ENCODE data around the gene SIGLEC15. TPM values are rescaled to one million over a fixed set of nuclear protein-coding genes. Genes with fewer than 3 reads are reported as not detected.

The SIGLEC15 gene
- total and polyA plus RNA-seq, 2 donors (not counting 1 experiment from before 2014, with no cell fraction given): 0.19 to 1.5 TPM

GRCh38 chr18:45859334-45859733, 33.9 kb downstream of the SIGLEC15 start:
- Histone ChIP-seq H3K4me2 (ENCODE audit: extremely low read depth, insufficient read depth, low read length) (no peak overlapping the region), H3K4me3 (replicated peaks in 1 of 4; ENCODE audit: control extremely low read depth in 1 of 4, insufficient read depth in 1 of 4, low read depth in 3 of 4, low read length in 4 of 4) (no peak overlapping the region), H3K36me3 (ENCODE audit: control insufficient read depth, insufficient read depth, low read length) (peaks cover 24% of the 10 kb centered on the region), H4K20me1 (ENCODE audit: control insufficient read depth, extremely low read depth, insufficient read depth, low read length) (no peaks in the 10 kb centered on the region), H3K27ac (ENCODE audit: insufficient read depth, low read length) (no peak overlapping the region), H2AFZ (ENCODE audit: low read length) (no peak overlapping the region), H3K9ac (ENCODE audit: insufficient read depth, low read length) (no peak overlapping the region), H3K4me1 (ENCODE audit: control insufficient read depth, extremely low read depth, insufficient read depth, low read length) (no peaks in the 10 kb centered on the region), H3K9me3 (ENCODE audit: control insufficient read depth, insufficient read depth, low read depth, low read length) (no peaks in the 10 kb centered on the region), H3K79me2 (ENCODE audit: control insufficient read depth, insufficient read depth, low read length) (no peaks in the 10 kb centered on the region), H3K27me3 (ENCODE audit: control insufficient read depth, insufficient read depth, low read length) (no peaks in the 10 kb centered on the region)
- no peak for TF ChIP-seq EZH2 (IDR thresholded peaks at IDR 0.05; ENCODE audit: low read length, missing control alignments)
- TF ChIP-seq CTCF (conservative IDR thresholded peaks at IDR 0.05 in 1 of 2, IDR thresholded peaks at IDR 0.05 in 1 of 2; ENCODE audit: low read depth in 1 of 2, low read length in 2 of 2): no peak
- no peak for DNase-seq (ENCODE audit: low read depth in 2 of 2)

- Histone ChIP-seq H3K9me3 (ENCODE audit: control insufficient read depth, insufficient read depth, low read depth, low read length) (no peaks in the 10 kb centered on the region), H3K36me3 (ENCODE audit: control insufficient read depth, insufficient read depth, low read length) (peaks cover 28% of the 10 kb centered on the region)
- no peak for DNase-seq (ENCODE audit: low read depth in 2 of 2)
Measured at GRCh38 chr18:45860492-45860891, 35.0 kb downstream of the SIGLEC15 start.

GRCh38 chr18:45860971-45861370, 35.5 kb downstream of the SIGLEC15 start:
- no peaks in the 10 kb centered on the region for H4K20me1 ChIP-seq (ENCODE audit: control insufficient read depth, extremely low read depth, insufficient read depth, low read length)
- no peak overlapping the region for H2AFZ ChIP-seq (ENCODE audit: low read length)
- no peak overlapping the region for H3K4me3 ChIP-seq (replicated peaks in 1 of 4; ENCODE audit: control extremely low read depth in 1 of 4, insufficient read depth in 1 of 4, low read depth in 3 of 4, low read length in 4 of 4)
- no peaks in the 10 kb centered on the region for H3K9me3 ChIP-seq (ENCODE audit: control insufficient read depth, insufficient read depth, low read depth, low read length)
- H3K27ac ChIP-seq (ENCODE audit: insufficient read depth, low read length): no peak overlapping the region
- no peaks in the 10 kb centered on the region for H3K27me3 ChIP-seq (ENCODE audit: control insufficient read depth, insufficient read depth, low read length)
- H3K9ac ChIP-seq (ENCODE audit: insufficient read depth, low read length): no peak overlapping the region
- no peaks in the 10 kb centered on the region for H3K4me1 ChIP-seq (ENCODE audit: control insufficient read depth, extremely low read depth, insufficient read depth, low read length)
- TF ChIP-seq EZH2 (IDR thresholded peaks at IDR 0.05; ENCODE audit: low read length, missing control alignments) (no peak), CTCF (conservative IDR thresholded peaks at IDR 0.05 in 1 of 2, IDR thresholded peaks at IDR 0.05 in 1 of 2; ENCODE audit: low read depth in 1 of 2, low read length in 2 of 2) (no peak)
- peaks cover 30% of the 10 kb centered on the region for H3K36me3 ChIP-seq (ENCODE audit: control insufficient read depth, insufficient read depth, low read length)
- H3K79me2 ChIP-seq (ENCODE audit: control insufficient read depth, insufficient read depth, low read length): no peaks in the 10 kb centered on the region
- H3K4me2 ChIP-seq (ENCODE audit: extremely low read depth, insufficient read depth, low read length): no peak overlapping the region
- peak in 1 of 2 donors; percentile 31 for DNase-seq (ENCODE audit: low read depth in 2 of 2)

More at GRCh38 chr18:45860492-45860891, 35.0 kb downstream of the SIGLEC15 start:
- Histone ChIP-seq H2AFZ (ENCODE audit: low read length) (no peak overlapping the region), H4K20me1 (ENCODE audit: control insufficient read depth, extremely low read depth, insufficient read depth, low read length) (no peaks in the 10 kb centered on the region), H3K4me2 (ENCODE audit: extremely low read depth, insufficient read depth, low read length) (no peak overlapping the region), H3K4me1 (ENCODE audit: control insufficient read depth, extremely low read depth, insufficient read depth, low read length) (no peaks in the 10 kb centered on the region), H3K4me3 (replicated peaks in 1 of 4; ENCODE audit: control extremely low read depth in 1 of 4, insufficient read depth in 1 of 4, low read depth in 3 of 4, low read length in 4 of 4) (no peak overlapping the region), H3K27me3 (ENCODE audit: control insufficient read depth, insufficient read depth, low read length) (no peaks in the 10 kb centered on the region), H3K9ac (ENCODE audit: insufficient read depth, low read length) (no peak overlapping the region), H3K27ac (ENCODE audit: insufficient read depth, low read length) (no peak overlapping the region), H3K79me2 (ENCODE audit: control insufficient read depth, insufficient read depth, low read length) (no peaks in the 10 kb centered on the region)
- no peak for TF ChIP-seq EZH2 (IDR thresholded peaks at IDR 0.05; ENCODE audit: low read length, missing control alignments)
- no peak for TF ChIP-seq CTCF (conservative IDR thresholded peaks at IDR 0.05 in 1 of 2, IDR thresholded peaks at IDR 0.05 in 1 of 2; ENCODE audit: low read depth in 1 of 2, low read length in 2 of 2)
